HTR-8/SVneo (cell line): ENCODE results near the gene NRN1L.

Source experiments
- DNase-seq: peaks from one replicate; pipeline ENCODE4 v3.0.0; 2011; ENCODE audit warnings: low spot score, mixed read lengths; ENCODE audit not compliant: insufficient read length
- FAIRE-seq: peaks from 2 replicates; lab custom pipeline; 2011; peaks lifted over from hg19 to GRCh38; lab: Jason Lieb, UNC

NRN1L gene

GRCh38 chr16:67933805-67934204 is 49.1 kb downstream of the NRN1L start:
- DNase-seq (no peak), FAIRE-seq (no peak)

- DNase-seq, result no peak
- FAIRE-seq, result peak; percentile 52
Observed at GRCh38 chr16:67934306-67935100, 49.8 kb downstream of the NRN1L start.

GRCh38 chr16:67935101-67935401 is 50.4 kb downstream of the NRN1L start:
- DNase-seq (no peak), FAIRE-seq (no peak)

GRCh38 chr16:67935402-67936123 is 50.9 kb downstream of the NRN1L start:
- peak; percentile 99 for DNase-seq
- peak; percentile 90 for FAIRE-seq
